Measurements from ENCODE around the gene PPP1R12C. TPM values are rescaled to one million over a fixed set of nuclear protein-coding genes. Genes with fewer than 3 reads are reported as not detected.
"Not testable (repeated sequence)": the region's sequence is repeated elsewhere in the genome, so short reads cannot be mapped to it uniquely, and the experiment has no call there.

The PPP1R12C gene
- total and polyA plus RNA-seq, 2 donors: 42.9 to 194 TPM

- Histone ChIP-seq H3K4me1 (ENCODE audit: control insufficient read depth in 2 of 2, insufficient read depth in 2 of 2, low read length in 2 of 2) (peaks cover 14 to 35% of the 10 kb centered on the region in 2 donors), H3K27me3 (ENCODE audit: control insufficient read depth in 2 of 2, insufficient read depth in 1 of 2, low read length in 1 of 2) (peaks cover 0 to 8% of the 10 kb centered on the region in 2 donors), H3K9me3 (ENCODE audit: control insufficient read depth in 2 of 2, insufficient read depth in 1 of 2, low read length in 1 of 2) (peaks cover 0 to 2% of the 10 kb centered on the region in 2 donors), H3K27ac (ENCODE audit: low read depth in 1 of 2, low read length in 1 of 2) (no peak overlapping the region), H3K36me3 (ENCODE audit: control insufficient read depth in 2 of 2, insufficient read depth in 2 of 2, low read length in 1 of 2) (peaks cover 0 to 11% of the 10 kb centered on the region in 2 donors), H3K4me3 (ENCODE audit: low read length in 2 of 2) (peak overlapping the region; percentile 78 to 79)
- 86% methylated on average over 13 of the region's 13 CpGs for WGBS
- no peak for DNase-seq (ENCODE audit: low read depth in 6 of 9, low spot score in 9 of 9)
Observed at GRCh38 chr19:55115446-55116065, 1.9 kb downstream of the PPP1R12C start.

GRCh38 chr19:55114566-55115145 lies 2.8 kb downstream of the PPP1R12C start:
- Histone ChIP-seq H3K4me1 (ENCODE audit: control insufficient read depth in 2 of 2, insufficient read depth in 2 of 2, low read length in 2 of 2) (peaks cover 14 to 35% of the 10 kb centered on the region in 2 donors), H3K27ac (ENCODE audit: low read depth in 1 of 2, low read length in 1 of 2) (no peak overlapping the region), H3K9me3 (ENCODE audit: control insufficient read depth in 2 of 2, insufficient read depth in 1 of 2, low read length in 1 of 2) (peaks cover 0 to 2% of the 10 kb centered on the region in 2 donors), H3K36me3 (ENCODE audit: control insufficient read depth in 2 of 2, insufficient read depth in 2 of 2, low read length in 1 of 2) (peaks cover 0 to 17% of the 10 kb centered on the region in 2 donors), H3K4me3 (ENCODE audit: low read length in 2 of 2) (no peak overlapping the region), H3K27me3 (ENCODE audit: control insufficient read depth in 2 of 2, insufficient read depth in 1 of 2, low read length in 1 of 2) (peaks cover 0 to 8% of the 10 kb centered on the region in 2 donors)
- DNase-seq (ENCODE audit: low read depth in 6 of 9, low spot score in 9 of 9): no peak
- WGBS: 98% methylated on average over 9 of the region's 9 CpGs

GRCh38 chr19:55113570-55114039 lies 3.8 kb downstream of the PPP1R12C start:
- DNase-seq (ENCODE audit: low read depth in 6 of 9, low spot score in 9 of 9): no peak
- Histone ChIP-seq H3K27ac (ENCODE audit: low read depth in 1 of 2, low read length in 1 of 2) (no peak overlapping the region), H3K27me3 (ENCODE audit: control insufficient read depth in 2 of 2, insufficient read depth in 1 of 2, low read length in 1 of 2) (peaks cover 0 to 5% of the 10 kb centered on the region in 2 donors), H3K9me3 (ENCODE audit: control insufficient read depth in 2 of 2, insufficient read depth in 1 of 2, low read length in 1 of 2) (peaks cover 0 to 2% of the 10 kb centered on the region in 2 donors), H3K4me1 (ENCODE audit: control insufficient read depth in 2 of 2, insufficient read depth in 2 of 2, low read length in 2 of 2) (peaks cover 14 to 33% of the 10 kb centered on the region in 2 donors), H3K36me3 (ENCODE audit: control insufficient read depth in 2 of 2, insufficient read depth in 2 of 2, low read length in 1 of 2) (peaks cover 9 to 28% of the 10 kb centered on the region in 2 donors), H3K4me3 (ENCODE audit: low read length in 2 of 2) (no peak overlapping the region)
- 90% methylated on average over 12 of the region's 12 CpGs for WGBS

GRCh38 chr19:55112777-55113569 lies 4.5 kb downstream of the PPP1R12C start:
- H3K9me3 ChIP-seq (ENCODE audit: control insufficient read depth in 2 of 2, insufficient read depth in 1 of 2, low read length in 1 of 2): peaks cover 0 to 2% of the 10 kb centered on the region in 2 donors
- peaks cover 10 to 26% of the 10 kb centered on the region in 2 donors for H3K4me1 ChIP-seq (ENCODE audit: control insufficient read depth in 2 of 2, insufficient read depth in 2 of 2, low read length in 2 of 2)
- H3K27ac ChIP-seq (ENCODE audit: low read depth in 1 of 2, low read length in 1 of 2): no peak overlapping the region
- H3K4me3 ChIP-seq (ENCODE audit: low read length in 2 of 2): no peak overlapping the region
- H3K36me3 ChIP-seq (ENCODE audit: control insufficient read depth in 2 of 2, insufficient read depth in 2 of 2, low read length in 1 of 2): peaks cover 9 to 28% of the 10 kb centered on the region in 2 donors
- no peak for DNase-seq (ENCODE audit: low read depth in 6 of 9, low spot score in 9 of 9)
- H3K27me3 ChIP-seq (ENCODE audit: control insufficient read depth in 2 of 2, insufficient read depth in 1 of 2, low read length in 1 of 2): no peaks in the 10 kb centered on the region
- 91% methylated on average over 23 of the region's 23 CpGs for WGBS

GRCh38 chr19:55112246-55112776 lies 5.1 kb downstream of the PPP1R12C start:
- Histone ChIP-seq H3K9me3 (ENCODE audit: control insufficient read depth in 2 of 2, insufficient read depth in 1 of 2, low read length in 1 of 2) (no peaks in the 10 kb centered on the region), H3K27ac (ENCODE audit: low read depth in 1 of 2, low read length in 1 of 2) (no peak overlapping the region), H3K4me3 (ENCODE audit: low read length in 2 of 2) (no peak overlapping the region), H3K4me1 (ENCODE audit: control insufficient read depth in 2 of 2, insufficient read depth in 2 of 2, low read length in 2 of 2) (peaks cover 10 to 26% of the 10 kb centered on the region in 2 donors), H3K36me3 (ENCODE audit: control insufficient read depth in 2 of 2, insufficient read depth in 2 of 2, low read length in 1 of 2) (peaks cover 9 to 28% of the 10 kb centered on the region in 2 donors), H3K27me3 (ENCODE audit: control insufficient read depth in 2 of 2, insufficient read depth in 1 of 2, low read length in 1 of 2) (no peaks in the 10 kb centered on the region)
- 98% methylated on average over 25 of the region's 25 CpGs for WGBS
- DNase-seq (ENCODE audit: low read depth in 6 of 9, low spot score in 9 of 9): no peak

- Histone ChIP-seq H3K27me3 (ENCODE audit: control insufficient read depth in 2 of 2, insufficient read depth in 1 of 2, low read length in 1 of 2) (no peaks in the 10 kb centered on the region), H3K4me1 (ENCODE audit: control insufficient read depth in 2 of 2, insufficient read depth in 2 of 2, low read length in 2 of 2) (peaks cover 10 to 22% of the 10 kb centered on the region in 2 donors), H3K9me3 (ENCODE audit: control insufficient read depth in 2 of 2, insufficient read depth in 1 of 2, low read length in 1 of 2) (no peaks in the 10 kb centered on the region), H3K36me3 (ENCODE audit: control insufficient read depth in 2 of 2, insufficient read depth in 2 of 2, low read length in 1 of 2) (peaks cover 9 to 34% of the 10 kb centered on the region in 2 donors), H3K27ac (ENCODE audit: low read depth in 1 of 2, low read length in 1 of 2) (no peak overlapping the region), H3K4me3 (ENCODE audit: low read length in 2 of 2) (no peak overlapping the region)
- DNase-seq (ENCODE audit: low read depth in 6 of 9, low spot score in 9 of 9): no peak
- 94% methylated on average over 21 of the region's 21 CpGs for WGBS
Observed at GRCh38 chr19:55111238-55111831, 6.1 kb downstream of the PPP1R12C start.

GRCh38 chr19:55109527-55110291 lies 7.7 kb downstream of the PPP1R12C start:
- 96% methylated on average over 20 of the region's 20 CpGs for WGBS
- Histone ChIP-seq H3K4me1 (ENCODE audit: control insufficient read depth in 2 of 2, insufficient read depth in 2 of 2, low read length in 2 of 2) (peaks cover 0 to 9% of the 10 kb centered on the region in 2 donors), H3K36me3 (ENCODE audit: control insufficient read depth in 2 of 2, insufficient read depth in 2 of 2, low read length in 1 of 2) (peaks cover 9 to 39% of the 10 kb centered on the region in 2 donors), H3K27ac (ENCODE audit: low read depth in 1 of 2, low read length in 1 of 2) (no peak overlapping the region), H3K4me3 (ENCODE audit: low read length in 2 of 2) (no peak overlapping the region), H3K27me3 (ENCODE audit: control insufficient read depth in 2 of 2, insufficient read depth in 1 of 2, low read length in 1 of 2) (no peaks in the 10 kb centered on the region), H3K9me3 (ENCODE audit: control insufficient read depth in 2 of 2, insufficient read depth in 1 of 2, low read length in 1 of 2) (no peaks in the 10 kb centered on the region)
- no peak for DNase-seq (ENCODE audit: low read depth in 6 of 9, low spot score in 9 of 9)

- H3K4me3 ChIP-seq (ENCODE audit: low read length in 2 of 2): not testable (repeated sequence)
- H3K36me3 ChIP-seq (ENCODE audit: control insufficient read depth in 2 of 2, insufficient read depth in 2 of 2, low read length in 1 of 2): peaks cover 22 to 42% of the 10 kb centered on the region in 2 donors
- WGBS: 98% methylated on average over 3 of the region's 3 CpGs
Observed at GRCh38 chr19:55107252-55107651, 10.2 kb downstream of the PPP1R12C start.

More at GRCh38 chr19:55107252-55107651, 10.2 kb downstream of the PPP1R12C start:
- not testable (repeated sequence) for DNase-seq (ENCODE audit: low read depth in 6 of 9, low spot score in 9 of 9); H3K27me3 ChIP-seq (ENCODE audit: control insufficient read depth in 2 of 2, insufficient read depth in 1 of 2, low read length in 1 of 2); H3K27ac ChIP-seq (ENCODE audit: low read depth in 1 of 2, low read length in 1 of 2); H3K4me1 ChIP-seq (ENCODE audit: control insufficient read depth in 2 of 2, insufficient read depth in 2 of 2, low read length in 2 of 2); H3K9me3 ChIP-seq (ENCODE audit: control insufficient read depth in 2 of 2, insufficient read depth in 1 of 2, low read length in 1 of 2)
